Measurements from ENCODE around the gene POGZ.
"Not testable (repeated sequence)": the region's sequence is repeated elsewhere in the genome, so short reads cannot be mapped to it uniquely, and the experiment has no call there.

POGZ gene

DNA sequence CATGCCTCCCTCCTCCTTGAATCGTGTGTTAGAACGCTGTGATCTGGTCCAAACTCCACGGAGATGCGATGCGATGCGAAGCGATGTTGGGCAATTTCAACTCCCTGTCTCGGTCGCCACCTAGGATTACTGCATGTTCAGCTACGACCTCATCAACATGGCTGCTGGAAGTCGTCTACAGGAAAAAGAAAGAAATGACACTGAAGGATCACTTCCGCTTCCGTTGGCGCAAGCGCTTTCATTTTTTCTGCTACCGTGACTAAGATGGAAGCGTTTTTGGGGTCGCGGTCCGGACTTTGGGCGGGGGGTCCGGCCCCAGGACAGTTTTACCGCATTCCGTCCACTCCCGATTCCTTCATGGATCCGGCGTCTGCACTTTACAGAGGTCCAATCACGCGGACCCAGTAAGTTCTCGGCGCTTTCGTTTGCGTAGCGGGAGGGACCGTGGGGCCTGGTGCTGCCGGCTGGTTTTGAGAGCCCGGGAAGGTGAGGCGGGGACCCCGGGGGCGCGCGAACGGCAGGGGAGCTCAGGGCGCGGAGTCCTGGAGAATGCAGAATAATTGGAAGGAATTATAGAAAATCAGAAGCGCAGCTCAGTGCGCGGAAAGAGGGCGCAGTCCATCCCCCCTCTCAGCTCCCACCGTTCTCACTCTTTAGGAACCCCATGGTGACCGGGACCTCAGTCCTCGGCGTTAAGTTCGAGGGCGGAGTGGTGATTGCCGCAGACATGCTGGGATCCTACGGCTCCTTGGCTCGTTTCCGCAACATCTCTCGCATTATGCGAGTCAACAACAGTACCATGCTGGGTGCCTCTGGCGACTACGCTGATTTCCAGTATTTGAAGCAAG lies 59.7 kb downstream of the POGZ start, which contains the start of gene PSMB4:
PSMB4 (plus strand) TSS at position 250 of the 848 bp plus-strand sequence; CDS start at position 265, 15 bp downstream.
- TF ChIP-seq Cebpa-rat (IDR thresholded peaks at IDR 0.05): peak in 10 of 11 experiments; percentile 26 to 94 (median 78); a peak in 16 of 22 replicates
- Histone ChIP-seq H3K27me3 (no peaks in the 10 kb centered on the region), H3K9me3 (replicated peaks in 1 of 11) (peaks cover 0 to 3% (median 1%) of the 10 kb centered on the region in 11 experiments; a peak in 7 of 22 replicates), H4K20me1 (peaks cover 21 to 50% (median 37%) of the 10 kb centered on the region in 11 experiments; a peak in 20 of 22 replicates), H3K4me3 (peak within 1 kb of the TSS; percentile 82 to 99 (median 93)), H3K27ac (peak within 1 kb of the TSS; percentile 88 to 98 (median 94)), H3K4me2 (peak within 1 kb of the TSS; percentile 89 to 98 (median 94)), H3K9ac (peak within 1 kb of the TSS; percentile 91 to 99 (median 95)), H3K36me3 (peaks cover 37 to 46% (median 44%) of the 10 kb centered on the region in 11 experiments), H3K4me1 (peaks cover 18 to 24% (median 21%) of the 10 kb centered on the region in 10 experiments)

DNA sequence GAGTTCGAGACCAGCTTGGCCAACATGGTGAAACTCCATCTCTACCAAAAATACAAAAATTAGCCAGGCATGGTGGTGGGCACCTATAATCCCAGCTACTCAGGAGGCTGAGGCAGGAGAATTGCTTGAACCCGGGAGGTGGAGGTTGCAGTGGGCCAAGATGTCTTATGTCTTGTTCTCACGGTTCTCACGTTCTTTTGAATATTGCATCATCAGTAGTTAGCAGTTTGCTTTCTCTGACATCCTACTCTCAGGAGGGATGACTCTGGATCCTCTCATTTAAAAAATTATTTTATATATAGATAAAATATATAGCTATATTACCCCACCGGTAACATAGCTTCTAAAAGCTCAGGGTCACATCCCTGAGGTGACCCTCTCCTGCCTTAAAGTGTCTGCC lies 63.0 kb downstream of the POGZ start:
- not testable (repeated sequence) for H3K4me2 ChIP-seq; H3K27me3 ChIP-seq; H3K9me3 ChIP-seq (replicated peaks in 1 of 11); H3K9ac ChIP-seq; H3K27ac ChIP-seq; H3K4me3 ChIP-seq
- peaks cover 12 to 18% (median 16%) of the 10 kb centered on the region in 10 experiments for H3K4me1 ChIP-seq
- H4K20me1 ChIP-seq: peaks cover 12 to 18% (median 16%) of the 10 kb centered on the region in 11 experiments; a peak in 20 of 22 replicates
- TF ChIP-seq Cebpa-rat (IDR thresholded peaks at IDR 0.05): peak in 2 of 11 experiments; percentile 24 to 50; a peak in 1 of 22 replicates
- H3K36me3 ChIP-seq: peaks cover 10 to 13% (median 12%) of the 10 kb centered on the region in 11 experiments

DNA sequence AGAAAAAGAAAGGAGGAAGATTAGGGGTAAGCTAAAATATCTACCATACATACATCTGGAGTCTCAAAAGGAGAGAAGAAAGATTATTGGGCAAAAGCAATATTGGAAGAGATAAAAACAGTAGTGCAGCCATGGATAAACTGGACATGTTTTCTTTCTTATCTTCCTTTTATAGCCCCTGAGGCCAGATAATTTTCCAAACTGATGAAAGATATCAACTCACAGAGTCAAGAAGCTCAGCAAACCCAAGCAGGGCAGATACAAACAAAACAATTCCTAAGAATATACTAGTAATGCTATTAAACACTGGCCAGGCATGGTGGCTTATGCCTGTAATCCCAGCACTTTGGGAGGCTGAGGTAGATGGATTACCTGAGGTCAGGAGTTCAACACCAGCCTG lies 65.7 kb downstream of the POGZ start:
- no peaks in the 10 kb centered on the region for H4K20me1 ChIP-seq
- peaks cover 0 to 2% (median under 1%) of the 10 kb centered on the region in 10 experiments; a peak in 5 of 20 replicates for H3K4me1 ChIP-seq
- peaks cover 0 to 7% (median 4%) of the 10 kb centered on the region in 11 experiments; a peak in 7 of 22 replicates for H3K9me3 ChIP-seq (replicated peaks in 1 of 11)
- no peak for TF ChIP-seq Cebpa-rat (IDR thresholded peaks at IDR 0.05)
- no peak overlapping the region for H3K4me3 ChIP-seq
- H3K4me2 ChIP-seq: no peak overlapping the region
- H3K9ac ChIP-seq: no peak overlapping the region
- H3K36me3 ChIP-seq: no peaks in the 10 kb centered on the region
- H3K27me3 ChIP-seq: no peaks in the 10 kb centered on the region
- no peak overlapping the region for H3K27ac ChIP-seq

DNA sequence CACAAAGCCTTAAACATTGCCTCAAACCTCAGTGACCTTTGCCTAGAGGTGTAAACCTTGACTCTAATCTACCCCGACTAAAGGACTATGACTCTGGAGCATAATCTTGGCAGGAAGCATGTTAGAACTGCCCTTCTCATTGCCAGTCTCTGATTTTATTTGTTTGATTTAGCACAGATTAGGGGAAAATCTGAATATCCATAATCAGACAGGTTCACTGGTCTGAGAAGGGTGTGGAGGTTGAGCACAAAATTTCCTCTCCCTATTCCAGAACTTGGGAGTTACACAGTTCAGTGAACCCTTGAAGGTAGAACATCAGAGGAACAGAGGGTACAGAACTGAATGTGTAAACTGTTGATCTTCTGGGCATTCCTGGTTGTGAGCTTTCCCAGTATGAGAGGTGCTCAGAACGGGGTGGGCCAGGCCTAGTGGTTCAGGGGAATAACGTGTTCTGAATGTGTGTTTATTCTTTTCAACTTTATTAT lies 68.2 kb downstream of the POGZ start:
- H3K27ac ChIP-seq: no peak overlapping the region
- no peak for TF ChIP-seq Cebpa-rat (IDR thresholded peaks at IDR 0.05)
- no peaks in the 10 kb centered on the region for H3K27me3 ChIP-seq
- no peaks in the 10 kb centered on the region for H3K4me1 ChIP-seq
- no peak overlapping the region for H3K4me3 ChIP-seq
- H3K4me2 ChIP-seq: no peak overlapping the region
- no peaks in the 10 kb centered on the region for H4K20me1 ChIP-seq
- H3K9me3 ChIP-seq (replicated peaks in 1 of 11): peaks cover 0 to 7% (median 4%) of the 10 kb centered on the region in 11 experiments; a peak in 7 of 22 replicates
- no peak overlapping the region for H3K9ac ChIP-seq
- no peaks in the 10 kb centered on the region for H3K36me3 ChIP-seq

DNA sequence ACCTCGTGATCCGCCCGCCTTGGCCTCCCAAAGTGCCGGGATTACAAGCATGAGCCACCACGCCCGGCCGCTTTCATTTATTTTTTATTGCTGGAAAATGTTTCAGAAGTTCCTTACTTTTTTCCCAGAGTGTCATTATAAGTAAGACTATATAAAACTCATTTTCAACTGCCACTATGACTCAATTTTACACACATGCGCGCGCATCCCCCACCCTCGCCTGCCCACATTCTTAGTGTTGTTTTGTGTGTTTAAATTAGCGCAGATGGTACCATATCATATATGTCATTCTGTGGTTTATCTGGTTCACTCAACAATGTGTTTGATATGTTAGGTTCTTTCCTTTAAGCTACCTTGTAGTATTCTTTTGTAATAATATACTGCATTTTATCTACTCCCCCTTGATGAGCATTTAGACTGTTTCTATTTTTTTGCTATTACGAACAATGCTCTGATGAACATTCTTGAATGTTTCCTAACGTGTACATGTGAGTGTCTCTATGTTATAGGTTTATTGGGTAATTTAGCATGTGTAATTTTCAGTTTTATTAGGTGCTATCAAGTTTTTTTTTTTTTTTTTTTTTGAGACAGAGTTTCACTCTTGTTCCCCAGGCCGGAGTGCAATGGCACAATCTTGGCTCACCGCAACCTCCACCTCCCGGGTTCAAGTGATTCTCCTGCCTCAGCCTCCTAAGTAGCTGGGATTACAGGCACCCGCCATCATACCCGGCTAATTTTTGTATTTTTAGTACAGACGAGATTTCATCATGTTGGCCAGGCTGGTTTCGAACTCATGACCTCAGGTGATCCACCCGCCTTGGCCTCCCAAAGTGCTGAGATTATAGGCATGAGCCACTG lies 68.8 kb downstream of the POGZ start:
- not testable (repeated sequence) for H3K36me3 ChIP-seq; H3K9ac ChIP-seq; H3K4me1 ChIP-seq; H4K20me1 ChIP-seq; H3K4me3 ChIP-seq; H3K9me3 ChIP-seq (replicated peaks in 1 of 11); H3K27ac ChIP-seq; H3K4me2 ChIP-seq; H3K27me3 ChIP-seq

DNA sequence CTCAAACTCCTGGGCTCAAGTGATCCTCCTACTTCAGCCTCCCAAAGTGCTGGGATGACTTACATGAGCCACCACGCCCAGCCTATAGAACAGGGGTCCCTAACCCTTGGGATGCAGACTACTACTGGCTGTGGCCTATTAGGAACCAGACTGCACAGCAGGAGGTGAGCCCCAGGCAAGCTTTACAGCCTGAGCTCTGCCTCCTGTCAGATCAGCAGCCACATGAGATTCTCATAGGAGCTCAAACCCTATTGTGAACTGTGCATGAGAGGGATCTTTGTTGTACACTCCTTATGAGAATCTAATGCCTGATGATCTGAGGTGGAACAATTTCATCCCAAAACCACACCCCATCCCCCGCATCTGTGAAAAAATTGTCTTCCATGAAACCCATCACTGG lies 73.3 kb downstream of the POGZ start:
- Histone ChIP-seq H3K4me3 (no peak overlapping the region), H3K4me1 (no peaks in the 10 kb centered on the region), H3K27ac (no peak overlapping the region), H3K36me3 (no peaks in the 10 kb centered on the region), H3K4me2 (no peak overlapping the region), H4K20me1 (no peaks in the 10 kb centered on the region), H3K27me3 (no peaks in the 10 kb centered on the region), H3K9ac (no peak overlapping the region), H3K9me3 (replicated peaks in 1 of 11) (no peaks in the 10 kb centered on the region)
- no peak for TF ChIP-seq Cebpa-rat (IDR thresholded peaks at IDR 0.05)

DNA sequence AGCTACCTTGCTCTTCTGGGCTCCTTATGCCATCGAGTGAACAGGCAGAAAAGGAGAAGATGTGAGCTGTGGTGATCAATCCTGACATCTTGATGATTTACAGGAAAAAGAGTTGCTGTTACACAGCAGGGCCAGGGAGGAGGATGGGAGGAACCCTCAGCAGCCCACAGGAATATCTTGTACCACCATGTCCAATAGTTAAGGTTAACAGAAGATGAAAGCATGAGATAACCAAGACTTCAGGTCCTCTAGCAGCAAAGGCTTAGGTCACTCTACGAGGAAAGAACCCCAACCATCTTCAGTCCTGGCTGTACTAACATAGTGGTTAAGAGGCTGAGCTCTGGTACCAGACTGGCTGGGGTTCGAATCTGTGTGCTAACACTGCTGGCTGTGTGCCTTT lies 74.7 kb downstream of the POGZ start:
- Histone ChIP-seq H3K9ac (no peak overlapping the region), H3K9me3 (replicated peaks in 1 of 11) (no peaks in the 10 kb centered on the region), H4K20me1 (no peaks in the 10 kb centered on the region), H3K27ac (no peak overlapping the region), H3K27me3 (no peaks in the 10 kb centered on the region), H3K36me3 (no peaks in the 10 kb centered on the region), H3K4me3 (no peak overlapping the region), H3K4me1 (no peaks in the 10 kb centered on the region), H3K4me2 (no peak overlapping the region)
- no peak for TF ChIP-seq Cebpa-rat (IDR thresholded peaks at IDR 0.05)

DNA sequence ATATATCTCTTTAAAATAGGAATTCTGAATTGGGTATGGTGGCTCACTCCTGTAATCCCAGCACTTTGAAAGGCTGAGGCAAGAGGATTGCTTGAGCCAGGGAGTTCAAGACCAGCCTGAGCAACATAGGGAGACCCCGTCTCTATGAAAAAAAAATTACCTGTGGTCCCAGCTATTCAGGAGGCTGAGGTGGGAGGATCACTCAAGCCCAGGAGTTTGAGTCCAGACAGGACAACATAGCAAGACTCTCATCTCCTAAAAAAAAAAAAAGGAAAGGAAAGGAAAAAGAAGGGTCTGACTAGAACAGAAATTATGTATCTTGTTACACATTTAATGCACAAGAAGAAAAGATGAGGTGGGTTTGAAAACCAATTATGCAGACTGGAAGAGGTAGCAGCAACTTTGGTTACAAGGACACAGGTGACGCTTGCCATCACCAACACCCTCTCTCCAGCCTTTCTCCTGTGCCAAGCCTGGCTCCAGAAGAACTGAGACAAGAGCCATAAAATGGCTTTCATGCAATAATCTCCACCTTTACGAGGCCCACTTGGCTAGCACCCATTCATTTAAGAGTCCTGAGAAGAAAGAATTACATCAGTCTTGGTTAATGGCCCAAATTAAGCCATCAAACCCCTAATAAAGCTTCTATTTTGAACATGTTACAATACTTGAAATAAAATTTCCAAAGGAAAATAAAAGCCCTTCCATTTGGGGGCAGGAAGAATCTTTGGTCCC lies 82.0 kb downstream of the POGZ start:
- H4K20me1 ChIP-seq: no peaks in the 10 kb centered on the region
- TF ChIP-seq Cebpa-rat (IDR thresholded peaks at IDR 0.05): no peak
- H3K9ac ChIP-seq: no peak overlapping the region
- H3K27me3 ChIP-seq: no peaks in the 10 kb centered on the region
- H3K4me3 ChIP-seq: no peak overlapping the region
- no peaks in the 10 kb centered on the region for H3K36me3 ChIP-seq
- H3K27ac ChIP-seq: no peak overlapping the region
- peaks cover 0 to 17% (median 7%) of the 10 kb centered on the region in 10 experiments; a peak in 13 of 20 replicates for H3K4me1 ChIP-seq
- no peaks in the 10 kb centered on the region for H3K9me3 ChIP-seq (replicated peaks in 1 of 11)
- no peak overlapping the region for H3K4me2 ChIP-seq
